ELR (cell line): ENCODE data around the gene ABCD2.
"Not testable (repeated sequence)": the region's sequence is repeated elsewhere in the genome, so short reads cannot be mapped to it uniquely, and the experiment has no call there.

ENCODE experiments used
- DNase-seq: peaks from one replicate; pipeline ENCODE4 v3.0.0-alpha.2; 2015; ENCODE audit warnings: low read depth

Gene ABCD2

GRCh38 chr12:39611818-39612217 lies 7.8 kb downstream of the ABCD2 start:
- DNase-seq = no peak

DNA sequence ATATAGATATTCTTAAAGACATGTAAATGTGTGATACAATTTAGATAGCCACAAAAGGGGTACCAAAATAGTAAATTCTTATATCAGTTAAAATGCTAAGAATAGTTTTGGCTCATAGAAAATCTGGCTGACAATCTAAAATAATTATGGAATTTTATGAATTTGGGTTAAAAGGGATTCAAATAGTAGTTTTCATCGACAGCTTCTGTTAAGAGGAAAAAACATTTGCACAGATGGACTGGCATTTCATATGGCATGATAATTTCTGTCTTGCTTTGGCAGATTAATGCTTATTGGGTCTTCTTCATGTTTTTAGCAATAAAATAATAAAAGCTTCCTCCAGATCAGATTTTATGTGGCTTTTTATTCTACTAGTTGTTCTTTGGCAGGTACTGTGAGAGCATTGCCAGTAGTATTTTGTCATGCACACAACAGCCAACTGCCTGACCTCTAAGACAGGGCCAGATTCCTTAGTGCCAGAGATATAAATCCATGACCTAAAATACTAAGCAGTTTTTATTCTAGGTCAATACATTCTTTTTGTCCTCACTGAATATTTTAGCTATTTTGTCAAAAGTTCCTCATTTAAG lies 9.1 kb downstream of the ABCD2 start:
- no peak for DNase-seq

DNA sequence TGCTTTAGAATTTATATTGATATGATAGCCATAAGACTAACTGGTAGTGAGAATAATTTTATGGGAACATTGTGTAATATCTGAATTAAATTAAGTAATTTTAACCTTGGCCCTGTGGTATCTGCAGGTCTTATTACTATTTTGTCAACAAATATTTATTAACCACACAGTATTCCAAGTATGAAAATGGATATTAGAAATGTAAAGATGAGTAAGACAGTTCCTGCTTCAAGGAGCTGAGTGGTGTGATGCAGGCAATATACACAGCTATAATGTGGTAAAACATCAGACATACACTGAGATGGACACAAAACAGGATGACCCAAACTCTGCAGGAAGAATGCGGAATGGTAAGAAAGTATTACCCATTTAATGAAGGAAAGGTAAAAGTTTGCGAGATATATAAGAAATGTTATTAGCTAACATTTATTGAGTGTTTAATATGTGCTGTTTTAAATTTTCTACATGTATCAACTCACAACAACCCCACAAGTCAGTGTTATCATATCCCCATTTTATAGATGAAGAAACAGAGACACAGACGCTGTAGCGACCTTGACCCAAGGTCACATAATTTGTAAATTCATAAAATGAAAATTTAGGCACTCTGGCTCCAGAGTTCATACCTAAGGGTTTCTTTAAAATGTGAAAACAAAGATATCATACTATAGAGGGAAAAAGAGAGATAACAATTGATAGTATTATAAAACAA lies 12.7 kb downstream of the ABCD2 start:
- DNase-seq = no peak

- DNase-seq = peak; percentile 51
Measured at GRCh38 chr12:39605996-39606395, 13.6 kb downstream of the ABCD2 start.

DNA sequence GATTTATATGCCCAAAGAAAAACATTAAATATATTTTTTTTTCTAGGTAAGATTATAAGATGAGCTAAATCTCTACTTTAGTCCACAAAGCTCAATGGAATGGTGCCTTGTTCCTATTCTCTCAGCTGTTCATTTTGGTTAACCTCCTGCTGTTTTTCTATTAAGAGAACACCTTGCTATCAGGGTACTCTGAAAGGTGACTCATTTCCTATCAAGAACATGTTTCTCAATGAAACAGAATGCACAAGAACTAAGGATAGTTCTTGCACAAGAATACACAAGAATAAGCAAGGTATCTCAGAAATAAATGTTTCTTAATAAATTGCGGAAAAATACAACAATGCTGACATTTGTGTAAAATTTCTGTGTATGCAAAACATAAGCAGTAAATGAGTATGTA lies 14.1 kb downstream of the ABCD2 start:
- DNase-seq = peak; percentile 31

GRCh38 chr12:39603065-39603464 lies 16.5 kb downstream of the ABCD2 start:
- DNase-seq = no peak

GRCh38 chr12:39601951-39602350 lies 17.7 kb downstream of the ABCD2 start:
- DNase-seq = not testable (repeated sequence)

GRCh38 chr12:39595928-39596327 lies 23.7 kb downstream of the ABCD2 start:
- DNase-seq = no peak

- DNase-seq = no peak
Measured at GRCh38 chr12:39592295-39592694, 27.3 kb downstream of the ABCD2 start.

- DNase-seq = no peak
Measured at GRCh38 chr12:39588348-39588747, 31.3 kb downstream of the ABCD2 start.

GRCh38 chr12:39587225-39587624 lies 32.4 kb downstream of the ABCD2 start:
- DNase-seq = peak; percentile 33

- no peak for DNase-seq
Measured at GRCh38 chr12:39586816-39587215, 32.8 kb downstream of the ABCD2 start.

DNA sequence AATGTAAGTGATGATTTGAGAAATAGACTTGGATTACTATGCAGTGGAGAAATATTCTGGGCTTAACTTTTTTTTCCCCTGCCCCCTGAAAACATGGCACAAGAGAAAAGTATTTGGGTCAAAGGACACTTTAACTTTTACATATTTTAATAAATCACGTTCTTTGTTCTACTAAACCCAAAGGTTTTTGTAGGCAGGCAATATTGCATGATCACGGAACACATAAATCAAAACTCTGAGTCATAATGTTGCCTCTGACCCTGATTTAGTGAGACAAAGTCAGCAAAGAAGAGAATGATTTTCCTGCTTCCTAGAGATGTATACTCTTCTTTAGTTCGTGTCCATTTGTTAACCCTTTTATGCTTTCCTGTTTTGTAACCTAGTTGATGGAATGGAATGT lies 38.0 kb downstream of the ABCD2 start:
- DNase-seq = peak; percentile 8

- DNase-seq = no peak
Measured at GRCh38 chr12:39575498-39575875, 44.1 kb downstream of the ABCD2 start.

DNA sequence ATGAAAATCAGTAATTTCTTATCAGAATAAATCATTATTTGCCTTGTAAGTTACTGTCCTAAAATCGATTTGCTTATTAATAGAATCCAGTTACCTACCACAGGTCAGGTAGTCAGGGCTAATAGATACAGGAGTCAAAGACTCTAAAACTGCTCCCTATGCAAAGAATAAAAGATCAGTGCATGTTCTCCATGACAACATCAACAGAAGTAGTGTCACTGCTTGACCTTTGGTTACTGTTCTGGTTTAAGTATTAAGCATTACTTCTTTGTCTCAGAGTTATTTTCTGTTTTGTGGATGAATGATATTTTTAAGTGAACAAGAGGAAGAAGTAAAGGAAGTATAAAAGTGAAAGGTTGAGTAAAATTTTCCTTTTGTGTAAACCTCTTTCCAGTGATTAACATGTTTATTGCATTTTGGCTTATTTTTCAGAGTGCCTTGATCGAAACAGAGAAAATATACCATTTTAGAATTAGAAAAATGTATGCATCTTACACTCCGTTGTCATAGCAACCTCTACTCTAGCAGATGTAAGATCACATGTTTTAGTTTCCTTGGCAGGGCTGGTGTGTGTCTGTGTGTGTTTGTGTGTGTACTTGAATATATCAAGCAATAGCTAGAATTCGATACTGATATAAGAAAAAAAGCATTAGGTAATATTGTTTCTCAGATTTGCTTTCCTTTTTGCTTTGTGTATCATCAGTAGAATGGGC lies 44.7 kb downstream of the ABCD2 start:
- DNase-seq = no peak

GRCh38 chr12:39574378-39574777 lies 45.2 kb downstream of the ABCD2 start:
- DNase-seq = no peak

GRCh38 chr12:39573971-39574370 lies 45.6 kb downstream of the ABCD2 start:
- DNase-seq = no peak

DNA sequence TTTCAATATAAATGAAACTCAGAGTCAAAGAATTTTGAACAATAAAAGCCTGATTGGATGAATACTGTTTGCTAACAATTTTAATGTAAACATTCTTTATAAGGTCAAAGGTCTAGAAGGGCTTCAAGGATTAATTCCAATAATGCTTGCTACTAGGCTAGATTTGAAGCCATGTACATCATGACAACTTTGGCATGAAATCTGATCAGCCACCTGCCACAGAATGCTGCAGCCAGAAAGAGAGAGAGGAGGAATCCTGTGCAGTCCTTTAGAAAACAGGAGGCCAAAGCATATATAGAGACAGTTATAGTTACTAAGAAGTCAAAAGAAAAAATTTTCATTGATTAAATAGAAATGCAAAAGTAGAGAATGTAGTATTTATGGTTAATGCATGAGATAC lies 47.1 kb downstream of the ABCD2 start:
- no peak for DNase-seq

DNA sequence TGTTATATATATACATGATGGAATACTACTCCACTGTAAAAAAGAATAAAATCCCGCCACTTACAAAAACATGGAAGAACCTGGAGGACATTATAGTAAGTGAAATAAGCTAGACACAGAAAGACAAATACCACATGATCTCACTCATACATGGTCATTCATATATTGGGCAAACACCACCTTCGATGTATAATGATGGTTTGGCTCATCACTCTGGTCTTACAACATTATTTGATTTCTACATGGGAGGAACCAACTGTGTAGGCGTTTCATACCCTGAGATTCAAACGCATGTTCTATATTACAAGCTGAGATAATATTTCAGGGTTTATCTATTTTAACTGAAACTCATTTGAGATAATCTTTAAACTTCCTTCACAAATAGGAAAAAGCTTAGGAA lies 48.3 kb downstream of the ABCD2 start:
- no peak for DNase-seq

DNA sequence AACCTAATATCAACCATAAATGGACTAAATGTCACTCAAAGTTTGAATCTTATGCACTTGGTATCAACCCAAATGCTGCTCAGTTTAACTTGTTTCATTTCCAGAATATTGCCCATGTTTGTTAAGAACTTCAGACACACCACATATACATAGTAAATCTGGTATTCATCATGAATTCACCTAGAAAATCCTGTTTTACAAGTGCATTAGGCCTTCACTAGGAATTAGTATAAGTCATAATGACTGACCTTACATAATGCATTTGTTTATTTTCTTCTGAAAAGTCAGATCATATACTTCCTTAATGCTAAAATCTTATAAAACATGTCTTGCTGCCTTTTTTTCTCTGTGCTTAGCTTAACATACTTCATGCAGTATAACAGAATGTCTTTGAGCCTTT lies 66.1 kb downstream of the ABCD2 start:
- no peak for DNase-seq

- DNase-seq = peak; percentile 6
Measured at GRCh38 chr12:39544211-39544610, 75.4 kb downstream of the ABCD2 start.

DNA sequence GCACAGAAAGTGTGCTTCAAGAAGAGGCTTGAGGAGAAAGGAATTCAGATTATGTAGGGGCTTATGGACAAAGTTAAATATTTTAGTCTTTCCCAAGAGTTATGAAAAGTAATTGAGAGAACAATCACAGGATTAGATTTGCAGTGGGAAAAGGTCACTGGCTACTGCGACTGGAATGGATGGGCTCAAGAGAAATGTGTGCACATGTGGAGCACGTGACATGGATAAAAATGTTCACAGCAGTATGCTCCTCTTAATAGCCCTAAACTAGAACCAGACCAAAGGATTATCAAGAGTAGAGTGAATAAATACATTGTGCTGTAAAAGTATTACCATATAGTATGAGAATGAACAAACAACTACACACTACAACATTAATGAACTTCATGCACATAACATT lies 78.1 kb downstream of the ABCD2 start:
- no peak for DNase-seq

GRCh38 chr12:39538679-39539104 lies 80.9 kb downstream of the ABCD2 start:
- no peak for DNase-seq
